GM19099 (cell line): Measurements from ENCODE around the gene AHNAK.

Source experiments
- POLR2A ChIP-seq: IDR thresholded peaks from 3 replicates; pipeline ENCODE4 v1.6.1; 2011; ENCODE audit warnings: low read depth; ENCODE audit not compliant: insufficient read length; ENCODE audit errors: extremely low read depth

The AHNAK gene

DNA sequence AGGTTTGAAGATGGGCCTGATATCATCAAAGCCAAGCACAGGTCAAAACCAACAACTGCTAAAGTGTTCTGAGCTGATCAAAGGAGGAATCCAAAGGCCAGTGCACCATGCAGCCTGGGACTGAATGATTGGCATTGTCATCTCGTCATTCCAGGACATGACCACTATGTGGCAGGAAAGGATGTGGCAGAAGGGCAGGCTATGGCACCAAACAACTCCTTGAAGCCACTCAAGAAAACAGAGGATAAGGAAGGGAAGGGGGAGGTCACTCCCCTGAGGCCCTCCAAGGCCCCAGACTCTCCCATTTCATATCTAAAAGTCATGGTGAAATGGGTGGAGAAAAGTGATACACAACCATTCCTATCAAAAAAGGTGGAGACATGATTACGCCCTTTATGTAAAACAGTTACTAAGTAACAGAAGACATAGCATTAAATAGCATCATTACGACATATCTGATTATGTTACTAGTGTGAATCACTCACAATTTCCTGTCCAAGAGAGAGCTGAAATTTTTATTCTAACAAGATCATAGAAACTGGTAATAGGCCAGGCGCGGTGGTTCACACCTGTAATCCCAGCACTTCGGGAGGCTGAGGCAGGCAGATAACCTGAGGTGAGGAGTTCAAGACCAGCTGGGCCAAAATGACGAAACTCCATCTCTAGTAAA is 49.3 kb downstream of the AHNAK start:
- no peak for TF ChIP-seq POLR2A

DNA sequence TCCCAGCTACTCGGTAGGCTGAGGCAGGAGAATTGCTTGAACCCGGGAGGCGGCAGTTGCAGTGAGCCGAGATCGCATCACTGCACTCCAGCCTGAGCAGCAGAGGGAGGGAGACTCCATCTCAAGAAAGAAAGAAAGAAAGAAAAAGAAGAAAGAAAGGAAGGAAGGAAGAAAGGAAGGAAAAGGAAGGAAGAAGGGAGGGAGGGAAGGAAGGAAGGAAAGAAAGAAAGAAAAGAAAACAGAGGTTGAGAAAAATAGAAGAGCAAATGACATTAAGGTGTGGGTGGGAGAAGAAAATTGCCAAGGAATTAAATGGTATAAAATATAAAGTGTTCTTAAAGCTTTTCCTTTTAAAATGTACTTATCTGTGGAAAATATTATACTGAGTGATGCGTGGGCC is 49.9 kb downstream of the AHNAK start:
- TF ChIP-seq POLR2A = no peak

DNA sequence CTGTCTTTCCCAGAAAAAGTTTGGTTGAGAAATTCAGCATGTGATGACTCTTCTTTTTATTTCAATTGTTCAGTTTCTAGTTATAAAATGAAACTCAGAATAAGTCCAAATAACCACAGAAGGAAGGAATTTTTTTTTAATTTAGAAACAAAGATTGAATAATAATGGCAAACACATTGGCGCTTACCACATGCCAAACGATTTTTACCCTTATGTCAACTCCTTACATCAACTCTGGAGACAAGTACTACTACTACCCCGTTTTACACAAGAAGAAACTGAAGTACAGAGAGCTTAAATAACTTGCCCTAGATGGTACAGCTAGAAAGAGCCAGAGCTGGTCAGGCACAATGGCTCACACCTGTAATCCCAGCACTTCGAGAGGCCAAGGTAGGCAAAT is 52.4 kb downstream of the AHNAK start:
- no peak for TF ChIP-seq POLR2A

DNA sequence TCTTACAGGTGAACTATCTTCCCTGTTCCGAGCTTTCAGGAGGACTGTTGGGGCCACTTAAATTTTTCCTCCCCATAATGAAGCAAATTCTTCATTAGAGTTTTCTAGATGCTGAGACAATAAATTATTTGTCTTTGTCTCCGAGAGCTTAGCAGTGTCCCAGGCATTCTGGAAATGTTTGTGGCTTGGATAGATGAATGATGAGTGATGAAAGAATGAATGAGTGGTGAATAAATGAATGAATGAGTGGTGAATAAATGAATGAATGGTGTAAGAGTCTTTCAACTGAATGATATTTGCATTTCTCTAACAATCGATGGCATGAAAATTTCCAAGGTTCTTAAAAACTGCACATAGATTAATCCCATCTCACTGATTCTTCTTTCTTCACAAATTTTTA is 52.8 kb downstream of the AHNAK start:
- TF ChIP-seq POLR2A = no peak

DNA sequence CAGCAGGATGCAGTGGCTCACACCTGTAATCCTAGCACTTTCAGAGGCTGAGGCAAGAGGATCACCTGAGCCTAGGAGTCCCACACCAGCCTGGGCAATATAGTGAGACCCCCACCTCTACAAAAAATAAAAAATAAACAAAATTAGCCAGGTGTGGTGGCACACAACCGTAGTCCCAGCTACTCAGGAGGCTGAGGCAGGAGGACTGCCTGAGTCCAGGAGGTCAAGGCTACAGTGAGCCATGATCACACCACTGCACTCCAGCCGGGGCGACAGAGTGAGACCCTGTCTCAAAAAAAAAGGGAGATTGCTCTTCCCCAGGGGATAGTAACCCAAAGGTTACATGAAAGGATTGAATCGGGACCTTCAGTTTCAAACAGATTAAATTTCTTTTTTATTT is 54.0 kb downstream of the AHNAK start:
- no peak for TF ChIP-seq POLR2A

DNA sequence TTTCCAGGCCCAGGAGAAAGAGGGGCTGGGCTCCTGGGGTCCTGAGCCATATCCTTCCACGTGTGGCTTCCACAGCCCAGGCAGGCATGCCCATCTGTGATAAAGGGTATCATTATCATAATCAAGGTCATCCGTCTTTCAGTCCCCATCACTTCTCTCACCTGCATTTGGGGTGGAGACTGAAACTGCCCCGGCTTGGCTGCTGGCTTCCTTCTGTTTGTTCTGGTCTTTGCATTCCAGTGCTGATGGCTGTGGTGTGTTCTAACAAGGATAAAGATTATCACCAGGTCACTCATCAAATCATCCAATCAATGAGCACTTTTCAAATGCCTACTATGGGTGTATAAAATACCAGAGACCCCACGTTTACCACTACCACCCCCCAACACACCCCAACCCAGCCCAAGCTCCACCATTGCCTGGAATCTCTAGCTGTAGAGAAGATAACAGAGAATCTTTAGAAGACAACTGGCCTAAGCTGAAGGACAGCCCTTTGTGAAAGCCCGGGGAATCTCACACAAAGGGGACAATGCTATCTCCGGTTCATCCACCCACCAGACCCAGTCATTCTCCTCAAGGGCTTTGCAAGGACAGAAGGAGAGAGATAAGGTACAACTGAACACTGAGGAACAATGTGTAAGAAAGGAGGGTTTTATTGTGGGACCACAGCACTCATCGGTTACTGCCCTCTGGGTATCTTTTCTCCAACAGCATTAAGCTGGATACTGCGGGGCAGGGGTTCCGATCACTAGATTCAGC is 54.9 kb downstream of the AHNAK start:
- TF ChIP-seq POLR2A = no peak

DNA sequence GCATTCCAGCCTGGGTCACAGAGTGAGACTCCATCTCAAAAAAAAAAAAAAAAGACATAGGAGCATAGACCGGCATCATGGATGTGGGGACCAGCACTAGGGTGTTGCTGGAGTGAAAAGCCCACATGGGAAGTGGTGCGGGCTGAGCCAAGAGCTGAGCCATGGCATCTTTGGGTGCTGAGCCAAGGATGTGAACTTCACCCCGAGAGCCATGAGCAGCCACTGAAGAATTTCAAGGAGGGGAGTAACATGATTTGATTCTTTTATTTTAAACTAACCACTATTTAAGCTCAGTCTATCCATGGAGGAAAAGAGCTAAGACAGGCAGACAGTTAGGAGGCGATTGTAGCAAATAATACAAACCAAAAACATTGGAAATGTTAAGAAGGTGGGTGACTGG is 57.4 kb downstream of the AHNAK start:
- no peak for TF ChIP-seq POLR2A

DNA sequence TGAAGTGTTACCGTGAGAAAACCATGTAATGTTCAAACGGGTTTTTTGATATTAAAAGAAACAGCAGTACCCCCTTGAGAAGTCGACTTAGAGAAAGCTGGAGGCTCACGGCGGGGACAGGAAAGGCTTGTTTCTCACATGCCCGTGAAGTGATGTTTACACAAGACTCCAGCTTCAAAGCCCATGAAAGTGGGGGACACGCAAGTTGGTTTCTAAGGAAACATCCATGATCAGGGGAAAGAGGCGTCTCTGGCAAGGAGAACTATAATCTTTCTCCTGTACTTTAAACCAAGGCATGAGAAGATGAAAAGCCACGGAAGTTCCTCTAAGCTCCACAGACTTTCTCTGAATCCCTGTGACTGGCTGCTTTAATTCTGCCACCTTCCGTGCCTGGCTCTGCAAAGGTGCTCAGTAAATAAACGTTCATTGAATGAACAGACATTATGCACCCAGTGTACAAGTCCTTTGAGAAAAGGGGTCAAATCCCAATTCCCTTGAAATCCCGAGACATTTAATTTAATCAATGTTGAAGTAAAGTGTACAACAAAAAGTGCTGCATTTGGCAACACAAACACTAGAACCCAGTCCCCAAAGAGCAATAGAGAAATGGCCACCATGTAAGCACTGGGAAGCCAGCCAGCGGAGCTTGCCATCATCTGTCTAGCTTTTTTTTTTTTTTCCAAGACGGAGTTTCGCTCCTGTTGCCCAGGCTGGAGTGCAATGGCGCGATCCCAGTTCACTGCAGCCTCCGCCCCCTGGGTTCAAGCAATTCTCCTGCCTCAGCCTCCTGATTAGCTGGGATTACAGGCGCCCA is 58.7 kb downstream of the AHNAK start:
- TF ChIP-seq POLR2A = no peak

DNA sequence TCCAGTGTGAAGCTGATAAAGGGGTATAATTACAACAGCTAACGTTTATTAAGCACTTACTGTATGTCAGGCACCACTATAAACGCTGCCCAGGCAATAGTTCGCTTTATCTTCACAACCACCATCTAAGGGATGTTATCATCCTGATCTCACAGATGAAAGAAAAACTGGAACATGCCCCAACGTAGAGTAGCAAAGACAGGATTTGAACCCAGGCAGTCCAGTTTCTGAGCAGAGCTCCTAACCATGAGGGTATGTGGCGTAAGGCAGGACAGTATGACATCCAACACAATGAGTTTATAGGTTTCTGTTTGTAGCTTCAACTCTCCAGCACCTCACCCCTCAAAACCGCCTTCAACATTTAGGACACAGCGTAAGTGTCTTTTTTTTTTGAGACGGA is 59.5 kb downstream of the AHNAK start:
- TF ChIP-seq POLR2A = no peak

DNA sequence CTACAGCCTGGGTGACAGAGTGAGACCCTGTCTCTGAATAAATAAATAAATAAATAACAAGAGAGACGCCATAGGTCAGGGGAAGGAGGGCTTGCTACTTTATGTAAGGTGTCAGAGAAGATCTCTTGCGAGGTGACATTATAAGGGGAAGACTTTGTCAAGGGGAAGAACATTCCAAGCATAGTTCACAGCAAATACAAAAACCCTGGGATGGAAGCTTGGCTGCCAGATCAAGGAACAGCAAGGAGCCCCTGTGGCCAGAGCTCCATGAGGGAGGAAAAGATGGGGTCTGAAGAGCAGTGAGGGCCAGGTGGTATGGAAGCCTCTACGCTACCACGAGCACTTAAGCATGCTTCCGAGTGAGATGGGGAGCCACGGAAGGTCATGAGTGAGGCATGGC is 62.3 kb downstream of the AHNAK start:
- no peak for TF ChIP-seq POLR2A

DNA sequence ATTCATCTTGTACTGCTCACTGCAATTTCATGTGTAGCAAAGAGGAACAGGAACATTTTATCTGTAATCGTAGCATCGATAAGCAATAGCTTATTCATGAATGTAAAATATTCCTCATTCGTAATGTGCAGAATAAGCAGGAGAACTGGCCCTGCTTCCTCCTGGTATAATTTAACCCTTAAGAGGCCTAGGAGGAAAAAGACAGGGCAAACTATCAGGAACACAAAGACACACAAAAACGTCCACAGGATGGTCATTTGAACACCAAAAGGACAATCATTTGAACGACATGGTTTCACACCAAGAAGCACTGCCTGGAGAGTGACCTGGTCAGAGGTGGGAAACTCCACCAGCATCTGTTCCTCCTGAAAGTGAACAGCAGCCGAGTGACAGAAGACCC is 63.9 kb downstream of the AHNAK start:
- TF ChIP-seq POLR2A = no peak

DNA sequence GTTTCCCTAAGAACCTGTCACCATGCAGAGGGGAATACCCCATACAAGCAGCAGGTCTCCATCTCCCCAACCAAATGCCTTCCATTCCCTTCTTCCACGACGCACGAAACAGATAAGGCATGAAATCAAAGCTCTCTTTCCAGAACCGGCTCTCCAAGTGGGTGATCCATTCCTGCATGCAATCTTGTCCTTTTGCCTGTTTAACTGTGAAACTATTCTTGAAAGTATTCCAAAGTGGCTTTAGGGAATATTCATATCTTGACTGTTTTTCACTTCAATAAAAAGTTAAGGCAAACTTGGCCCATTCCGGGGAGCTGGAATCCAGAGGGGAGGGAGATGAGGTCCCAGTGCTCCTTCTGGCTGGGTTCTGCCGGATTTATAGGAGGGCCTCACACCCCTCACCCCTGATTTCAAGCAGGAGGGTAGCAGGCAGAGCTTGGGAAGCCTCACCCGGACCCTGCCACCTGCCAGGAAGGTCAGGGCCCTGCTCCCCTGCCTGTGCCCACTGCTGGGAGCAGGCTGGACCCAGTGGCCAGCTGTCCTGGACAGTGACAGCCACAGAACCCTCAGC is 66.9 kb downstream of the AHNAK start:
- TF ChIP-seq POLR2A = no peak

DNA sequence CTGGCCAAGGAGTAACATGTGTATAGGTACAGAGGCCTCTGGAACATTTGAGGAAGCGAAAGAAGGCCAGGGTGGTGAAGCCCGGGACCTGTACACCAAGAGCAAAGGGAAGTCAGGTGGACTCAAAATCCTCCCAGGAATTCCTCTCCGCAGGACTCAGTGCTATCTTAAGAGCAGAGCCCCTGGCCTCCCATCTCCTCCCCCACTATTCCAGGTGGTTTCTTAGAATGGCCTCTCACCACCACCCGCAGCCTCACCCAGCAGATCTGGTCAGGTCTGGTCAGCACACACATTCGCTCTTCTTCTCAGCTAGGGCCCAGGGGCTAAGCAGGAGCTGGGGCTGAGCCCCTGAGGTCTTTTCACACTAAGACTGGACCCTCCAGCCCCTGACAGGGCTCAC is 68.7 kb downstream of the AHNAK start:
- TF ChIP-seq POLR2A = no peak

DNA sequence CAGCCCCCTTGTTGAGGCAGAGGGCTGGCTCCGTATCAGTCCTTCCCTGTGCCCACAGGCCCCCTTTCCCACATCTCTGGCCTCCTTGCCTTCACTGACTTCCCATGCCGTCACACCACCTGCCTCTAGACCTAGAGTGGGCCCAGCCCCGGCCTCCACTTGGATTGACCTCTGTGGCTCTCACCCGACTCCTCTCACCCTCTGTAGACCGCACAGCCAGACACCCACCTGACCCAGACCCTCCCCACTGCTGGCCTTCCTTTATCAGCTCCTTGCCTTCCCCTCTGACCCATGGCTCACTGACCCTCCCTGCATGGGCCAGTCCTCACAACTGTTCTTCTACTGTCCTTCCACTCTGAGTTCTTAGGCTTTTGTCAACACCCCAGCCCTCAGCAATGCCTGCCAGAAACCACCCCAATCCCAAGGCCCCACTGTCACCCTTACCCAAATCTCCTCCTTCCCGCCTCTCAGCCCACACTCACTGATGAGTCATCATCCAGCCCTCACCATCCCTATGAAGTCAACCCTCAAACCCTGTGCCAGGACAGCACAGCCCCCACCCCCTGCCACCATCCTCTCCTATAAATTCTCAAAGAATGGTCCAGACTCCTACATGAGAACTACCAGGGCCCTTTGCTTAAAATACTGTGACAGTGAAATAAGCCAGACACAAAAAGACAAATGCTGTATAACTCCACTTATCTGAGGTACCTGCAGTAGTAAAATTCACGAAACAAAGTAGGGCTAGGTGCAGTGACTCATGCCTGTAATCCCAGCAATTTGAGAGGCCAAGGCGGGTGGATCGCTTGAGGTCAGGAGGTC is 74.3 kb downstream of the AHNAK start:
- no peak for TF ChIP-seq POLR2A

DNA sequence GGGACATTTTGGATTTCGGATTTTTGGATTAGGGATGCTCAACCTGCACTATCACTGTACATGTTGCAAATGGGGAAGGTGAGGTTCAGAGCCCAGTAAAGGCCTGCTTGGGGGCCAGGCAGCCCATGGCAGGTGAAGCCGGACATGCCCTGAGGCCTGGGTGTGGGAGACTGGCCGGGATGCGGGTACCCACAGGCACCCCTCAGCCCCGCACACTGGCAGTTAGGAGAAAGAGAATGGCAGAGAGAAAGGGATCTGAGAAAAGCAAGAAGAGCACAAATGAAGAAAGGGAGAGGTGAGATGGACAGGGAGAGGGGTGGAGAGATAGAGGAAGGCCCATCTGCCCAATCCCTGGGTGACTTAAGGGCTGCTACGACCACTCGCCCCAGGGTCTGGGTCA is 75.0 kb downstream of the AHNAK start:
- TF ChIP-seq POLR2A = no peak
